IPS DF 4.7 (cell line): ENCODE measurements around the gene HPCAL1.
"Not testable (repeated sequence)": the region's sequence is repeated elsewhere in the genome, so short reads cannot be mapped to it uniquely, and the experiment has no call there.

Experiments used
- DNase-seq: peaks from one replicate; pipeline ENCODE4 v3.0.0-alpha.2; 2013; ENCODE audit warnings: low spot score; ENCODE audit errors: extremely low read depth

The HPCAL1 gene

GRCh38 chr2:10302479-10303180, at the start of gene HPCAL1:
TSS of gene HPCAL1 (plus strand) at chr2:10302904. CDS start at chr2:10419758, 116,854 bp downstream.
- peak; percentile 81 for DNase-seq

- no peak for DNase-seq
Observed at GRCh38 chr2:10253596-10254372, 48.9 kb upstream of the HPCAL1 start.

GRCh38 chr2:10254373-10255188, 48.1 kb upstream of the HPCAL1 start:
- DNase-seq: no peak

GRCh38 chr2:10255189-10256030, 47.3 kb upstream of the HPCAL1 start:
- no peak for DNase-seq

- DNase-seq: no peak
Observed at GRCh38 chr2:10256031-10256514, 46.6 kb upstream of the HPCAL1 start.

GRCh38 chr2:10256515-10257031, 46.1 kb upstream of the HPCAL1 start:
- DNase-seq: no peak

- no peak for DNase-seq
Observed at GRCh38 chr2:10257036-10257435, 45.7 kb upstream of the HPCAL1 start.

- no peak for DNase-seq
Observed at GRCh38 chr2:10257500-10258147, 45.1 kb upstream of the HPCAL1 start.

- no peak for DNase-seq
Observed at GRCh38 chr2:10258326-10258725, 44.4 kb upstream of the HPCAL1 start.

- no peak for DNase-seq
Observed at GRCh38 chr2:10258726-10259125, 44.0 kb upstream of the HPCAL1 start.

GRCh38 chr2:10260130-10260529, 42.6 kb upstream of the HPCAL1 start:
- no peak for DNase-seq

- not testable (repeated sequence) for DNase-seq
Observed at GRCh38 chr2:10263526-10263925, 39.2 kb upstream of the HPCAL1 start.

GRCh38 chr2:10264506-10265328, 38.0 kb upstream of the HPCAL1 start:
- no peak for DNase-seq

GRCh38 chr2:10265329-10266132, 37.2 kb upstream of the HPCAL1 start:
- DNase-seq: no peak

- DNase-seq: no peak
Observed at GRCh38 chr2:10266133-10266620, 36.5 kb upstream of the HPCAL1 start.

- DNase-seq: no peak
Observed at GRCh38 chr2:10267036-10267435, 35.7 kb upstream of the HPCAL1 start.

GRCh38 chr2:10267551-10268465, 34.9 kb upstream of the HPCAL1 start:
- DNase-seq: no peak
